ENCODE measurements around the gene BRPF1.

GRCh38 chr3:9739181-9739580 is 7.6 kb downstream of the BRPF1 start:
- TF ChIP-seq, protein P1, sequence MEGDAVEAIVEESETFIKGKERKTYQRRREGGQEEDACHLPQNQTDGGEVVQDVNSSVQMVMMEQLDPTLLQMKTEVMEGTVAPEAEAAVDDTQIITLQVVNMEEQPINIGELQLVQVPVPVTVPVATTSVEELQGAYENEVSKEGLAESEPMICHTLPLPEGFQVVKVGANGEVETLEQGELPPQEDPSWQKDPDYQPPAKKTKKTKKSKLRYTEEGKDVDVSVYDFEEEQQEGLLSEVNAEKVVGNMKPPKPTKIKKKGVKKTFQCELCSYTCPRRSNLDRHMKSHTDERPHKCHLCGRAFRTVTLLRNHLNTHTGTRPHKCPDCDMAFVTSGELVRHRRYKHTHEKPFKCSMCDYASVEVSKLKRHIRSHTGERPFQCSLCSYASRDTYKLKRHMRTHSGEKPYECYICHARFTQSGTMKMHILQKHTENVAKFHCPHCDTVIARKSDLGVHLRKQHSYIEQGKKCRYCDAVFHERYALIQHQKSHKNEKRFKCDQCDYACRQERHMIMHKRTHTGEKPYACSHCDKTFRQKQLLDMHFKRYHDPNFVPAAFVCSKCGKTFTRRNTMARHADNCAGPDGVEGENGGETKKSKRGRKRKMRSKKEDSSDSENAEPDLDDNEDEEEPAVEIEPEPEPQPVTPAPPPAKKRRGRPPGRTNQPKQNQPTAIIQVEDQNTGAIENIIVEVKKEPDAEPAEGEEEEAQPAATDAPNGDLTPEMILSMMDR (IDR thresholded peaks at IDR 0.05; ENCODE audit: poor library complexity), result no peak
- TF ChIP-seq EZH2 (IDR thresholded peaks at IDR 0.05; ENCODE audit: borderline replicate concordance), result no peak

All from hepatocyte (in vitro differentiated cells).